ENCODE measurements around the gene CHPT1. TPM values are rescaled to one million over a fixed set of nuclear protein-coding genes. Genes with fewer than 3 reads are reported as not detected.
"Not testable (repeated sequence)": the region's sequence is repeated elsewhere in the genome, so short reads cannot be mapped to it uniquely, and the experiment has no call there.

Gene CHPT1
- polyA plus RNA-seq, 1 of the 3 experiments (the other 2 are of a cell fraction) = 12.0 TPM

- Histone ChIP-seq H2AFZ (ENCODE audit: low read depth) (no peak overlapping the region), H3K4me3 (ENCODE audit: low read depth in 2 of 2, low read length in 1 of 2) (no peak overlapping the region), H3K9me3 (no peaks in the 10 kb centered on the region), H4K20me1 (ENCODE audit: insufficient read depth) (no peaks in the 10 kb centered on the region), H3K27ac (ENCODE audit: low read depth in 2 of 2, low read length in 1 of 2) (no peak overlapping the region), H3K79me2 (ENCODE audit: insufficient read depth) (no peaks in the 10 kb centered on the region), H3K27me3 (ENCODE audit: insufficient read depth) (no peaks in the 10 kb centered on the region), H3K4me1 (ENCODE audit: control insufficient read depth in 1 of 2, insufficient read depth in 2 of 2, low read depth in 1 of 2, low read length in 1 of 2) (no peaks in the 10 kb centered on the region; a peak in 1 of 4 replicates), H3K36me3 (replicated peaks in 1 of 2; ENCODE audit: control insufficient read depth in 1 of 2, insufficient read depth in 2 of 2, low read length in 1 of 2) (peaks cover 7 to 29% of the 10 kb centered on the region in 2 experiments), H3K9me2 (no peaks in the 10 kb centered on the region), H3K4me2 (no peak overlapping the region), H3F3A (replicated peaks; ENCODE audit: insufficient read depth) (peaks cover under 1% of the 10 kb centered on the region), H3K9ac (no peak overlapping the region)
- POLR2A ChIA-PET = no interaction called here
- no peak for TF ChIP-seq CHD2 (IDR thresholded peaks at IDR 0.05; ENCODE audit: low read length, partially characterized antibody)
- TF ChIP-seq EP300 (IDR thresholded peaks at IDR 0.05; ENCODE audit: borderline replicate concordance in 1 of 2, low read depth in 1 of 2, low read length in 1 of 2) = no peak
- TF ChIP-seq NRF1 (IDR thresholded peaks at IDR 0.05; ENCODE audit: low read depth, low read length) = no peak
- TF ChIP-seq JUND (IDR thresholded peaks at IDR 0.05) = no peak
- no peak for TF ChIP-seq FOXJ3 (CRISPR knock-in tag; IDR thresholded peaks at IDR 0.05)
- TF ChIP-seq MAX (IDR thresholded peaks at IDR 0.05; ENCODE audit: low read depth) = no peak
- TF ChIP-seq FOSL2 (IDR thresholded peaks at IDR 0.05; ENCODE audit: borderline replicate concordance, low read depth) = no peak
- TF ChIP-seq USF1 (IDR thresholded peaks at IDR 0.05; ENCODE audit: borderline replicate concordance, low read depth) = no peak
- TF ChIP-seq PBX3 (IDR thresholded peaks at IDR 0.05) = no peak
- no peak for TF ChIP-seq CTCF (IDR thresholded peaks at IDR 0.05)
- TF ChIP-seq TEAD4 (IDR thresholded peaks at IDR 0.05; ENCODE audit: borderline replicate concordance, insufficient read depth) = no peak
- no peak for TF ChIP-seq SMC3 (IDR thresholded peaks at IDR 0.05; ENCODE audit: low read depth, low read length)
- no peak for TF ChIP-seq ELF1 (IDR thresholded peaks at IDR 0.05)
- WGBS (ENCODE audit: low lambda C conversion rate) = 88% methylated on average over 1 of the region's 1 CpG
- CTCF ChIA-PET = no interaction called here
- no peak for DNase-seq
Observed at GRCh38 chr12:101732318-101732717, 34.9 kb downstream of the CHPT1 start.

- H2AFZ ChIP-seq (ENCODE audit: low read depth) = no peak overlapping the region
- H3K79me2 ChIP-seq (ENCODE audit: insufficient read depth) = no peaks in the 10 kb centered on the region
- peaks cover 5% of the 10 kb centered on the region for H3F3A ChIP-seq (replicated peaks; ENCODE audit: insufficient read depth)
- H3K9ac ChIP-seq = no peak overlapping the region
- DNase-seq = no peak
- no peaks in the 10 kb centered on the region for H4K20me1 ChIP-seq (ENCODE audit: insufficient read depth)
- WGBS (ENCODE audit: low lambda C conversion rate) = 76% methylated on average over 2 of the region's 2 CpGs
- no peaks in the 10 kb centered on the region for H3K9me3 ChIP-seq
- no peak overlapping the region for H3K4me2 ChIP-seq
- TF ChIP-seq RFX5 (IDR thresholded peaks at IDR 0.05; ENCODE audit: low read length) (no peak), YY1 (IDR thresholded peaks at IDR 0.05; ENCODE audit: low read depth) (no peak), GATA2 (CRISPR knock-in tag; IDR thresholded peaks at IDR 0.05) (no peak), FOSL2 (IDR thresholded peaks at IDR 0.05; ENCODE audit: borderline replicate concordance, low read depth) (no peak), RCOR1 (IDR thresholded peaks at IDR 0.05; ENCODE audit: low read length) (no peak), TAF1 (IDR thresholded peaks at IDR 0.05; ENCODE audit: borderline replicate concordance, low read depth, low read length) (no peak)
- no peaks in the 10 kb centered on the region for H3K27me3 ChIP-seq (ENCODE audit: insufficient read depth)
- H3K4me3 ChIP-seq (ENCODE audit: low read depth in 2 of 2, low read length in 1 of 2) = no peak overlapping the region
- CTCF ChIA-PET = interaction anchor here (0.9 kb wide), 2 partner anchors 27 to 40 kb away, joined by 4 read pairs; no protein-coding TSS in a partner anchor
- peaks cover 7 to 29% of the 10 kb centered on the region in 2 experiments for H3K36me3 ChIP-seq (replicated peaks in 1 of 2; ENCODE audit: control insufficient read depth in 1 of 2, insufficient read depth in 2 of 2, low read length in 1 of 2)
- no peaks in the 10 kb centered on the region for H3K9me2 ChIP-seq
- POLR2A ChIA-PET = no interaction called here
- H3K27ac ChIP-seq (ENCODE audit: low read depth in 2 of 2, low read length in 1 of 2) = no peak overlapping the region
- H3K4me1 ChIP-seq (ENCODE audit: control insufficient read depth in 1 of 2, insufficient read depth in 2 of 2, low read depth in 1 of 2, low read length in 1 of 2) = no peaks in the 10 kb centered on the region; a peak in 1 of 4 replicates
Observed at GRCh38 chr12:101733166-101733565, 35.7 kb downstream of the CHPT1 start.

GRCh38 chr12:101734482-101734881 is 37.0 kb downstream of the CHPT1 start:
- H3F3A ChIP-seq (replicated peaks; ENCODE audit: insufficient read depth); POLR2A ChIA-PET; H2AFZ ChIP-seq (ENCODE audit: low read depth); H4K20me1 ChIP-seq (ENCODE audit: insufficient read depth); H3K9me2 ChIP-seq; CTCF ChIA-PET; H3K79me2 ChIP-seq (ENCODE audit: insufficient read depth); H3K4me2 ChIP-seq; H3K4me1 ChIP-seq (ENCODE audit: control insufficient read depth in 1 of 2, insufficient read depth in 2 of 2, low read depth in 1 of 2, low read length in 1 of 2); H3K27ac ChIP-seq (ENCODE audit: low read depth in 2 of 2, low read length in 1 of 2); DNase-seq; H3K9ac ChIP-seq; H3K9me3 ChIP-seq; H3K4me3 ChIP-seq (ENCODE audit: low read depth in 2 of 2, low read length in 1 of 2); H3K27me3 ChIP-seq (ENCODE audit: insufficient read depth): not testable (repeated sequence)
- peaks cover 4 to 22% of the 10 kb centered on the region in 2 experiments for H3K36me3 ChIP-seq (replicated peaks in 1 of 2; ENCODE audit: control insufficient read depth in 1 of 2, insufficient read depth in 2 of 2, low read length in 1 of 2)
- WGBS (ENCODE audit: low lambda C conversion rate) = 89% methylated on average over 5 of the region's 5 CpGs

All from SK-N-SH (cell line).